NB4 (cell line): Measurements from ENCODE around the gene ZNF490.

Experiments
- MYC ChIP-seq: IDR thresholded peaks from 2 replicates; pipeline ENCODE4 v1.6.1; 2011; ENCODE audit warnings: low read depth, low read length
- POLR2A ChIP-seq: IDR thresholded peaks from 2 replicates; pipeline ENCODE4 v1.6.1; 2011; ENCODE audit warnings: mild to moderate bottlenecking; ENCODE audit not compliant: insufficient read length; ENCODE audit errors: extremely low read depth
- TF ChIP-seq, protein P1 (sequence below): IDR thresholded peaks from one replicate; pipeline ENCODE4 v1.5.1; 2012; ENCODE audit warnings: low read depth, low read length
- TF ChIP-seq, protein P2 (sequence below): IDR thresholded peaks from 2 replicates; pipeline ENCODE4 v1.6.1; 2011; ENCODE audit warnings: low read depth, low read length

- TF ChIP-seq, protein P1, sequence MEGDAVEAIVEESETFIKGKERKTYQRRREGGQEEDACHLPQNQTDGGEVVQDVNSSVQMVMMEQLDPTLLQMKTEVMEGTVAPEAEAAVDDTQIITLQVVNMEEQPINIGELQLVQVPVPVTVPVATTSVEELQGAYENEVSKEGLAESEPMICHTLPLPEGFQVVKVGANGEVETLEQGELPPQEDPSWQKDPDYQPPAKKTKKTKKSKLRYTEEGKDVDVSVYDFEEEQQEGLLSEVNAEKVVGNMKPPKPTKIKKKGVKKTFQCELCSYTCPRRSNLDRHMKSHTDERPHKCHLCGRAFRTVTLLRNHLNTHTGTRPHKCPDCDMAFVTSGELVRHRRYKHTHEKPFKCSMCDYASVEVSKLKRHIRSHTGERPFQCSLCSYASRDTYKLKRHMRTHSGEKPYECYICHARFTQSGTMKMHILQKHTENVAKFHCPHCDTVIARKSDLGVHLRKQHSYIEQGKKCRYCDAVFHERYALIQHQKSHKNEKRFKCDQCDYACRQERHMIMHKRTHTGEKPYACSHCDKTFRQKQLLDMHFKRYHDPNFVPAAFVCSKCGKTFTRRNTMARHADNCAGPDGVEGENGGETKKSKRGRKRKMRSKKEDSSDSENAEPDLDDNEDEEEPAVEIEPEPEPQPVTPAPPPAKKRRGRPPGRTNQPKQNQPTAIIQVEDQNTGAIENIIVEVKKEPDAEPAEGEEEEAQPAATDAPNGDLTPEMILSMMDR, result no peak
- TF ChIP-seq POLR2A (no peak), MYC (no peak)
- TF ChIP-seq, protein P2, sequence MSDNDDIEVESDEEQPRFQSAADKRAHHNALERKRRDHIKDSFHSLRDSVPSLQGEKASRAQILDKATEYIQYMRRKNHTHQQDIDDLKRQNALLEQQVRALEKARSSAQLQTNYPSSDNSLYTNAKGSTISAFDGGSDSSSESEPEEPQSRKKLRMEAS, result no peak
Measured at GRCh38 chr19:12642506-12642905, 31.9 kb upstream of the ZNF490 start.
